ENCODE measurements around the gene SLC44A1. TPM values are rescaled to one million over a fixed set of nuclear protein-coding genes. Genes with fewer than 3 reads are reported as not detected.

The SLC44A1 gene
- total and polyA plus RNA-seq, 2 of the 13 experiments (the other 11 are each of a cell fraction or from before 2014, with no cell fraction given) = 21.4 to 40.8 TPM

GRCh38 chr9:105257809-105258208 lies 13.4 kb downstream of the SLC44A1 start (continued):
- TF ChIP-seq FOXP4 (CRISPR knock-in tag; IDR thresholded peaks at IDR 0.05) = no peak

GRCh38 chr9:105258225-105258737 lies 13.8 kb downstream of the SLC44A1 start:
- no peak for ATAC-seq
- no TSS peak for BruUV-seq (replicated peaks)
- DNase-seq (ENCODE audit: low spot score) = no peak
- Histone ChIP-seq H3K36me3 (replicated peaks in 1 of 2; ENCODE audit: control insufficient read depth in 1 of 2, insufficient read depth in 2 of 2, low read length in 2 of 2) (no peaks in the 10 kb centered on the region), H2AFZ (ENCODE audit: low read length) (no peak overlapping the region), H3K4me1 (ENCODE audit: insufficient read depth, low read length) (peaks cover 53% of the 10 kb centered on the region), H3K9me3 (ENCODE audit: low read length) (no peaks in the 10 kb centered on the region), H3K9ac (ENCODE audit: insufficient read depth, low read depth, low read length) (no peak overlapping the region), H4K20me1 (ENCODE audit: insufficient read depth, low read length) (no peaks in the 10 kb centered on the region), H3K79me2 (ENCODE audit: insufficient read depth, low read length) (peaks cover 50% of the 10 kb centered on the region), H3K27me3 (ENCODE audit: control insufficient read depth in 1 of 2, insufficient read depth in 2 of 2, low read length in 2 of 2) (no peaks in the 10 kb centered on the region), H3K4me3 (replicated peaks in 1 of 3; ENCODE audit: insufficient read depth in 1 of 3, low read depth in 2 of 3, low read length in 3 of 3) (no peak overlapping the region), H3K4me2 (ENCODE audit: low read depth, low read length) (no peak overlapping the region), H3K27ac (ENCODE audit: extremely low read length, insufficient read depth, low read length) (no peak overlapping the region)
- in situ Hi-C loops (cut with HindIII; ENCODE audit: extremely low pct_ligation_motif_present, low pct_unique_long_range_greater_than_20kb) (no loop called here), intact Hi-C loops (cut with micrococcal nuclease; ENCODE audit: unreplicated experiment) (no loop called here)
- TF ChIP-seq NFE2 (CRISPR knock-in tag; IDR thresholded peaks at IDR 0.05) = no peak
- WGBS (ENCODE audit: low lambda C conversion rate) = 93% methylated on average over 3 of the region's 3 CpGs
- POLR2A ChIA-PET = no interaction called here
- FAIRE-seq = no peak
- CTCF ChIA-PET (ENCODE audit: low intra/inter-chr PET ratio, low total read pairs) = no interaction called here

- H3K79me2 ChIP-seq (ENCODE audit: insufficient read depth, low read length) = peaks cover 42% of the 10 kb centered on the region
- H3K4me3 ChIP-seq (replicated peaks in 1 of 3; ENCODE audit: insufficient read depth in 1 of 3, low read depth in 2 of 3, low read length in 3 of 3) = no peak overlapping the region
- in situ Hi-C loops (cut with HindIII; ENCODE audit: extremely low pct_ligation_motif_present, low pct_unique_long_range_greater_than_20kb) (no loop called here), intact Hi-C loops (cut with micrococcal nuclease; ENCODE audit: unreplicated experiment) (no loop called here)
- TF ChIP-seq FOXP4 (CRISPR knock-in tag; IDR thresholded peaks at IDR 0.05) = no peak
- TF ChIP-seq MXI1 (IDR thresholded peaks at IDR 0.05; ENCODE audit: borderline replicate concordance, low read depth, low read length) = no peak
- no peak for TF ChIP-seq PATZ1 (CRISPR knock-in tag; IDR thresholded peaks at IDR 0.05)
- TF ChIP-seq PHF21A (CRISPR knock-in tag; IDR thresholded peaks at IDR 0.05) = no peak
- no peak for TF ChIP-seq DRAP1 (CRISPR knock-in tag; IDR thresholded peaks at IDR 0.05)
- TF ChIP-seq ZNF780A (CRISPR knock-in tag; IDR thresholded peaks at IDR 0.05) = no peak
- no peak for TF ChIP-seq ZMYM3 (CRISPR knock-in tag; IDR thresholded peaks at IDR 0.05)
- TF ChIP-seq ZFP36 (IDR thresholded peaks at IDR 0.05; ENCODE audit: borderline replicate concordance, low read depth, low read length, partially characterized antibody) = no peak
- no peak for TF ChIP-seq PCBP2 (optimal IDR thresholded peaks at IDR 0.05; ENCODE audit: low read depth, low read length, poor library complexity, severe bottlenecking)
- ATAC-seq (no peak), DNase-seq (ENCODE audit: low spot score) (no peak), FAIRE-seq (no peak)
- CTCF ChIA-PET (ENCODE audit: low intra/inter-chr PET ratio, low total read pairs) = no interaction called here
- no peak overlapping the region for H3K9ac ChIP-seq (ENCODE audit: insufficient read depth, low read depth, low read length)
- no peaks in the 10 kb centered on the region for H3K9me3 ChIP-seq (ENCODE audit: low read length)
- no peak overlapping the region for H3K27ac ChIP-seq (ENCODE audit: extremely low read length, insufficient read depth, low read length)
- 97% methylated on average over 2 of the region's 2 CpGs for WGBS (ENCODE audit: low lambda C conversion rate)
- H3K4me2 ChIP-seq (ENCODE audit: low read depth, low read length) = no peak overlapping the region
- no TSS peak for BruUV-seq (replicated peaks)
- H4K20me1 ChIP-seq (ENCODE audit: insufficient read depth, low read length) = no peaks in the 10 kb centered on the region
- no peaks in the 10 kb centered on the region for H3K36me3 ChIP-seq (replicated peaks in 1 of 2; ENCODE audit: control insufficient read depth in 1 of 2, insufficient read depth in 2 of 2, low read length in 2 of 2)
- no peak overlapping the region for H2AFZ ChIP-seq (ENCODE audit: low read length)
- POLR2A ChIA-PET = no interaction called here
- no peaks in the 10 kb centered on the region for H3K27me3 ChIP-seq (ENCODE audit: control insufficient read depth in 1 of 2, insufficient read depth in 2 of 2, low read length in 2 of 2)
- H3K4me1 ChIP-seq (ENCODE audit: insufficient read depth, low read length) = peaks cover 50% of the 10 kb centered on the region
These were observed 14.8 kb downstream of the SLC44A1 start for GRCh38 chr9:105259274-105259673.
